Mammary epithelial cell (primary cell): Measurements from ENCODE around the gene RINT1.

Experiments
- EZH2 ChIP-seq: IDR thresholded peaks from 2 replicates; pipeline ENCODE4 v1.6.1; 2012; ENCODE audit warnings: low read length, inconsistent platforms, borderline replicate concordance
- TF ChIP-seq, protein P1 (sequence below), 2 donors: IDR thresholded peaks in 1 of 2; conservative IDR thresholded peaks in 1 of 2; 2 replicates each; pipeline ENCODE4 v1.5.1; 2011 to 2012; ENCODE audit warnings: inconsistent platforms in 2 of 2, low read length in 2 of 2, mild to moderate bottlenecking in 2 of 2, control low read depth in 1 of 2, low read depth in 1 of 2; ENCODE audit not compliant: insufficient read depth in 1 of 2; ENCODE audit errors: extremely low read depth in 1 of 2

DNA sequence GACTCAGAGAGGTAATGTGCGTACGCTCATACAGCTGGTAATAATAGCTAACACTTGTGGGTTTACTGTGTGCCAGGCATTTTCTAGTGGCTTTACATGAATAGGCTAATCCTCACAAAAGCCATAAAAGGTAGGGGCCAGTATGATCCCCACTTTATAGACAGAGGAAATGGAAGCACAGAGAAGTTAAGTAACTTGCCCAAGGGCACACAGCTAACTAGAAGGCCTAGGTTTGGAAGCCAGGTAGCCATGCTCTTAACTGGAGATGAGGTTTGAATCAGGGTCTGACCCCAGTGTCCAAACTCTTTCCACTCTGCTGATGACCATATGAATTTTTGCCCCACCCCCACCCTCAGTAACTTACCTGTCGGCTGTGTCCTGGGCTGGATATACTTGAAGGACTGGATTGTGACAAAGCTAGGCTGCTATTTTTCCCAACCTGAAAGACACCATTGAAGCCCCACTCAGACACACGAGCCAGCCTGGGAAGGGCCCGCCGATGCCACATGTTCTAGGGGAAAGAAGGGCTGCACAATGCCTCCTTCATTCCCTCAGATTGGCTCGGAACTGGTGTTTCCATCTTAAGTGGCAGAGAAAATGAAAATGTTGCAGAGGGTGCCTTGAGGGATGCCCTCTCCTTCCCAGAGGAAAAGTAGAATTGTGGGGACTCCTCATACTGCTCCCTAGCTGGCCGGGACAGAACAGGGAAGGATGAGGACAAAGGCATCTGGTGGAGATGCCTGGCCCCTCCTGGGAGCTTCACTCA lies 78.3 kb downstream of the RINT1 start:
- TF ChIP-seq, protein P1, sequence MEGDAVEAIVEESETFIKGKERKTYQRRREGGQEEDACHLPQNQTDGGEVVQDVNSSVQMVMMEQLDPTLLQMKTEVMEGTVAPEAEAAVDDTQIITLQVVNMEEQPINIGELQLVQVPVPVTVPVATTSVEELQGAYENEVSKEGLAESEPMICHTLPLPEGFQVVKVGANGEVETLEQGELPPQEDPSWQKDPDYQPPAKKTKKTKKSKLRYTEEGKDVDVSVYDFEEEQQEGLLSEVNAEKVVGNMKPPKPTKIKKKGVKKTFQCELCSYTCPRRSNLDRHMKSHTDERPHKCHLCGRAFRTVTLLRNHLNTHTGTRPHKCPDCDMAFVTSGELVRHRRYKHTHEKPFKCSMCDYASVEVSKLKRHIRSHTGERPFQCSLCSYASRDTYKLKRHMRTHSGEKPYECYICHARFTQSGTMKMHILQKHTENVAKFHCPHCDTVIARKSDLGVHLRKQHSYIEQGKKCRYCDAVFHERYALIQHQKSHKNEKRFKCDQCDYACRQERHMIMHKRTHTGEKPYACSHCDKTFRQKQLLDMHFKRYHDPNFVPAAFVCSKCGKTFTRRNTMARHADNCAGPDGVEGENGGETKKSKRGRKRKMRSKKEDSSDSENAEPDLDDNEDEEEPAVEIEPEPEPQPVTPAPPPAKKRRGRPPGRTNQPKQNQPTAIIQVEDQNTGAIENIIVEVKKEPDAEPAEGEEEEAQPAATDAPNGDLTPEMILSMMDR (conservative IDR thresholded peaks at IDR 0.05 in 1 of 2, IDR thresholded peaks at IDR 0.05 in 1 of 2; ENCODE audit: extremely low read depth in 1 of 2, insufficient read depth in 1 of 2, low read depth in 1 of 2, low read length in 2 of 2): no peak
- TF ChIP-seq EZH2: no peak
